GM13977 (cell line): ENCODE data around the gene KBTBD2.

Experiments used
- DNase-seq: peaks from one replicate; pipeline ENCODE4 v3.0.0; 2012; ENCODE audit warnings: low spot score
- in situ Hi-C: fragments of 300-500 bp; cut with MboI; formaldehyde crosslinking; loops from one replicate; pipeline ENCODE4 v1.12.0; 2022; ENCODE audit warnings: low sequenced_read_pairs, low pct_unique_long_range_greater_than_20kb, mixed read lengths, inconsistent platforms; ENCODE audit not compliant: unreplicated experiment
- TF ChIP-seq, protein P1 (sequence below): IDR thresholded peaks from 2 replicates; pipeline ENCODE4 v1.5.1; 2012; ENCODE audit warnings: mild to moderate bottlenecking, control low read depth; ENCODE audit not compliant: insufficient read depth; ENCODE audit errors: extremely low read depth, missing control alignments

KBTBD2 gene

DNA sequence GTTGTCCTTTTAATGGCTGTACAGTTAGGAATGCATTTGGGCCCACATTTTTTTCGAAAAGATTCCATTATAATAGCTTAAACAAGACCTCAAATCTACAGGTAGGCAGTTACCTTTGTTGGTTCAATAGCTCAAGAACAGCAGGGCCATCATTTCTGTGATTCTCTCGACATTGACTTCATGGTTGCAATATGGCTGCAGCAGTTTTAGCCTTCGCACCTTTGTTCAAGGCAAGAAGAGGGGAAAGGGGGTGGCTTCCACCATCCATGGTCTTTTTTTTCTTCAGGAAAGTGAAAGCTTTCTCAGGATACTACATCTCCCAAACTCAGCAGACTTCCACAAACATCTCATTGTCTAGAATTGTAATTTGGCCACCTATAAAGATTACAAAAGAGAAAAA is 2.2 kb upstream of the KBTBD2 start:
- DNase-seq, result no peak
- in situ Hi-C loops, result no loop called here
- TF ChIP-seq, protein P1, sequence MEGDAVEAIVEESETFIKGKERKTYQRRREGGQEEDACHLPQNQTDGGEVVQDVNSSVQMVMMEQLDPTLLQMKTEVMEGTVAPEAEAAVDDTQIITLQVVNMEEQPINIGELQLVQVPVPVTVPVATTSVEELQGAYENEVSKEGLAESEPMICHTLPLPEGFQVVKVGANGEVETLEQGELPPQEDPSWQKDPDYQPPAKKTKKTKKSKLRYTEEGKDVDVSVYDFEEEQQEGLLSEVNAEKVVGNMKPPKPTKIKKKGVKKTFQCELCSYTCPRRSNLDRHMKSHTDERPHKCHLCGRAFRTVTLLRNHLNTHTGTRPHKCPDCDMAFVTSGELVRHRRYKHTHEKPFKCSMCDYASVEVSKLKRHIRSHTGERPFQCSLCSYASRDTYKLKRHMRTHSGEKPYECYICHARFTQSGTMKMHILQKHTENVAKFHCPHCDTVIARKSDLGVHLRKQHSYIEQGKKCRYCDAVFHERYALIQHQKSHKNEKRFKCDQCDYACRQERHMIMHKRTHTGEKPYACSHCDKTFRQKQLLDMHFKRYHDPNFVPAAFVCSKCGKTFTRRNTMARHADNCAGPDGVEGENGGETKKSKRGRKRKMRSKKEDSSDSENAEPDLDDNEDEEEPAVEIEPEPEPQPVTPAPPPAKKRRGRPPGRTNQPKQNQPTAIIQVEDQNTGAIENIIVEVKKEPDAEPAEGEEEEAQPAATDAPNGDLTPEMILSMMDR, result no peak

DNA sequence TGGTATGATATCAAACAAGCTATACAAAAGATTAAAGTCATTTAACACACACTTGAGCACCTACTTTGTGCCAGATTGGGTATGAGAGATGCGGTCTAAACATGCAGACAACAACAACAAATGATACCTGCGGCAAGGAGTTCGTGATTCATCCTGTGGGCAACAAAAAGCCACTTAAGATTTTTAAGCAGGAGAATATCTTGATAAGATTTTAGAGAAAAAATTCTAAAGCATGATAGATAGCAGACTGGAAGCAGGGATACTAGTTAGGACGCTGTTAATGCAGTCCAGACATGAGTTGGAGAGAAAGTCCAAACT is 1.6 kb upstream of the KBTBD2 start:
- TF ChIP-seq, protein P1, result no peak
- no peak for DNase-seq
- in situ Hi-C loops, result no loop called here

DNA sequence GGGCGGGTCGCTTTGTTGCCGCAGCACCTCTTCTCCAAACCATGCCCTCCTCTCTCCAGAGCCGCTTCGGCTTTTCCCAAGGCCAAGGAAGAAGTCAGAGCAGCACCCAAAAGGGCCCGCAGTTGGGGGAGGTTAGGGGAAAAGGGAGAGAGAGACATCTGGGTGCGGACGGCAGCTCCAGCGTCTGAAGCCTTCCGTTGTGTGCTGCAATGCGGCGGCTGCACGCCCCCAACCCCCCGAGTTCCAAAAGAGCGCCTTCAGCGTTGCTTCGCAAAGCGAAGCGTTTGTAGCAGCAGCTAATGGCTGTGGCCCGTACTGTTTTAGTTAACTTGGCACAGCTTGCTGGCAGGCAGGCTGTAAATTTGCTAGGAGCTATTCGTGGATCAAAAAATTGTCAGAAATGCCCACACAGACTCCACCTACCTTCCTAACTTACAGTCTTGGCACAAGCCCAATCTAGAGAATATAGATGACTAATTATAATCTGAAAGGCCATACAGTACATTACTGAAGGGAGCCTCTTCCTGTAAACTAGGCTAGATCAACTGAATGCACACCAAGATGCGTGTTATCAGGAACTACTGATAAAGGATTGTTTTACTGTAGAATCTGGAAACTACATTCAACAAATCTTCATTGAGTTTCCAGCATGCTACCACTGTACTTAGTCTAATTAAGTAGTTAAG is 1.1 kb upstream of the KBTBD2 start:
- in situ Hi-C loops, result no loop called here
- TF ChIP-seq, protein P1, result no peak

DNA sequence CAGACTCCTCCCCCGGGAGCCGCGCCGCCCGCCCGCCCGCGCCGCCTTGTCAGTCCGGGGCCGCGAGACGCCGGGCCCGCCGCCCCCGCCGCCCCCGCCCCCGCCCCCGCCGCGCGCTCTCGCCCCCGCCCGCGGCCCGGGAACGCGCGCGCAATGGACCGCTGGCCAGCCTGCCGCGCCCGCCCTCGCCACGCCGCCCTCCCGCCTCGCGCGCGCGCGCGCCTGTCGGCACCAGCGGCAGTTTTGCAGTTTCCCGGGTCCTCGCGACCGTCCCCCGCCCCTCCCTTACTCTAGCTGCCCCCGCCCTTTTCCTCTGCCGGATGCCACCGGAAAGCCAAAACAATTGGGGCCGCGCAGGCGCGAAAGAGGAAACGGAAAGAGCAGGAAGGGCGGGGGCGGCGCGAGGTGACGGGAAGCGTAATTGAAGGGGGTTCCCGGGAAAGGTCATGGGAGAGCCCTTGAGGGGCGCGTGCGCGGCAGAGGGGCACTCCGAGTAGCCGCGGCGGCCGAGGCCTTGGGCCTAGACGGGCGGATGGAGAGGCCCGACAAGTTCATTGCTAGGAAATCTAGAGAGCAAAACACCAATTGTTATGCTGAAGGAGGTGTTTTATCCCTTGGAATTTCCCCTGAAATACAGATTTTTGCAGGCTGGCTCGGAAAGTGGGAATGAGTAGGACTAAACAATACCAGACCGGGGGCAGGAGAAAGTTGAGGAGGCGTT is 400 bp upstream of the KBTBD2 start:
- TF ChIP-seq, protein P1, result no peak
- peak; percentile 91 for DNase-seq
- in situ Hi-C loops, result no loop called here

More for the DNA sequence above, 1.1 kb upstream of the KBTBD2 start:
- DNase-seq, result peak; percentile 30

DNA sequence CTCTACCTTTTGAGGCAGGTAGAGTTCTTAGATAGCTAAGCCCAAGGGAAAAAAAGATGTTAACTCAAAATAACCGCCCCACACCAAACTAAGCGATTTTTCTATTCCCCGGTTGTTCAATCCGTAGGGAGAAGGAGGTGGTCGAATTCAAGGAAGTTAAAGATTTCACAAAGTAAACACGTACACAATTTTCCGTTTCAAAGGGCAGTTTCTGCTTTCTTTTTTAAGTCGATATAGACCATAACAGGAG is 842 bp downstream of the KBTBD2 start:
- TF ChIP-seq, protein P1, result no peak
- DNase-seq, result no peak
- in situ Hi-C loops, result no loop called here

DNA sequence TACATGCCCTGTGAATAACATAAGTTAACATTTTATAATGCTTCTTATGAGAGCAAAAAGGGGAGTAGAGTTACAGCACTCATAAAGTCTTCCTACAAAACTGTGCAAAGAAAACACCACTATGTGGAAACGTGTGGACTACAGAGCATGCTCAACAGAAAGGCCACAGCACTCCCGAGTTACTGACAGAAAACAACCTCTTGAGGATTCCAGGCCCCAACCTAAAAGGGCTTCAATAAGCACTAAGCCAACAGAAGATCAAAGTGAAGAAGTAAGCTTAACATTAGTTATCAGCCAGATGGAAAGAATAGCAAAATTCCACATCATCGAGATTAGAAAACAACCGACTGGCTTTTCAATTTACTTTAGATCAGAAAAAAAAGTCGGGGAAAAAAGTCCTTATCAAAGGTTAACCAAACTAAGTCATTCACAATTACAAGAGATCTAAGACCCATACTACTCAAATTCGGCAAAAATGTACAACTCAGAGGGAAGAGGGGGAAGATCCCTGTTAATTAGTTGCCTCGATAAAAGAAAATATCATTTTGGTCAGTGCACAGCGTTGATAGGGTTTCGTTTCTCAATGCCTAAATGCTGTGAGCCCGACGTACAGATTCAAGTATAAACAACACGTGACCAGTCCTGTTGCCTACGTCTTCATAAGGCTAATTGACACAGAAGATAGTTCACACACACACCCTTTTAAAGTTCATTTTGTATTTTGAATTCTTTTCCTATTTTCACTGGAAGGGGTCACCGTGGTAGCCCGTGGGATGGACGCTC is 1.4 kb downstream of the KBTBD2 start:
- in situ Hi-C loops, result no loop called here
- peak; percentile 56 for DNase-seq
- TF ChIP-seq, protein P1, result no peak
